ENCODE data around the gene CFAP52. TPM values are rescaled to one million over a fixed set of nuclear protein-coding genes. Genes with fewer than 3 reads are reported as not detected.

Gene CFAP52
- total and polyA plus RNA-seq, 2 of the 13 experiments (the other 11 are each of a cell fraction or from before 2014, with no cell fraction given) = not detected

- TF ChIP-seq SMC3 (IDR thresholded peaks at IDR 0.05; ENCODE audit: low read length) = no peak
- no peak for TF ChIP-seq ZBTB26 (CRISPR knock-in tag; IDR thresholded peaks at IDR 0.05; ENCODE audit: borderline replicate concordance)
- TF ChIP-seq TERF1 (CRISPR knock-in tag; IDR thresholded peaks at IDR 0.05) = no peak
- TF ChIP-seq SCMH1 (CRISPR knock-in tag; IDR thresholded peaks at IDR 0.05; ENCODE audit: borderline replicate concordance) = no peak
- TF ChIP-seq PHF21A (CRISPR knock-in tag; IDR thresholded peaks at IDR 0.05) = no peak
- no peak for TF ChIP-seq DNMT1 (CRISPR knock-in tag; IDR thresholded peaks at IDR 0.05)
These were observed 56.3 kb downstream of the CFAP52 start (continued) for GRCh38 chr17:9632741-9633140.

- in situ Hi-C loops (cut with HindIII; ENCODE audit: extremely low pct_ligation_motif_present, low pct_unique_long_range_greater_than_20kb) = no loop called here
- BruUV-seq (replicated peaks) = no TSS peak
- no peak overlapping the region for H3K27ac ChIP-seq (ENCODE audit: extremely low read length, insufficient read depth, low read length)
- H2AFZ ChIP-seq (ENCODE audit: low read length) = no peak overlapping the region
- no peaks in the 10 kb centered on the region for H3K9me3 ChIP-seq (ENCODE audit: low read length)
- H3K36me3 ChIP-seq (replicated peaks in 1 of 2; ENCODE audit: control insufficient read depth in 1 of 2, insufficient read depth in 2 of 2, low read length in 2 of 2) = no peaks in the 10 kb centered on the region
- peaks cover 1 to 27% of the 10 kb centered on the region in 2 experiments; a peak in 4 of 5 replicates for H3K27me3 ChIP-seq (ENCODE audit: control insufficient read depth in 1 of 2, insufficient read depth in 2 of 2, low read length in 2 of 2)
- H3K79me2 ChIP-seq (ENCODE audit: insufficient read depth, low read length) = no peaks in the 10 kb centered on the region
- DNase-seq (ENCODE audit: low spot score) (no peak), ATAC-seq (no peak), FAIRE-seq (no peak)
- no peaks in the 10 kb centered on the region for H3K4me1 ChIP-seq (ENCODE audit: insufficient read depth, low read length)
- ChIA-PET POLR2A (no interaction called here), CTCF (ENCODE audit: low intra/inter-chr PET ratio, low total read pairs) (no interaction called here)
- 58% methylated on average over 6 of the region's 6 CpGs for WGBS (ENCODE audit: low lambda C conversion rate)
- H3K9ac ChIP-seq (ENCODE audit: insufficient read depth, low read depth, low read length) = no peak overlapping the region
- H3K4me3 ChIP-seq (replicated peaks in 1 of 3; ENCODE audit: insufficient read depth in 1 of 3, low read depth in 2 of 3, low read length in 3 of 3) = no peak overlapping the region
- H4K20me1 ChIP-seq (ENCODE audit: insufficient read depth, low read length) = no peaks in the 10 kb centered on the region
- intact Hi-C loops (cut with micrococcal nuclease; ENCODE audit: unreplicated experiment) = no loop called here
- no peak overlapping the region for H3K4me2 ChIP-seq (ENCODE audit: low read depth, low read length)
- TF ChIP-seq GATAD1 (CRISPR knock-in tag; IDR thresholded peaks at IDR 0.05) (no peak), SALL1 (CRISPR knock-in tag; IDR thresholded peaks at IDR 0.05) (no peak), ZNF224 (CRISPR knock-in tag; IDR thresholded peaks at IDR 0.05) (no peak)
These were observed 58.9 kb downstream of the CFAP52 start for GRCh38 chr17:9635340-9635739.
